Endothelial cell of umbilical vein (primary cell): ENCODE measurements around the gene RAB20. TPM values are rescaled to one million over a fixed set of nuclear protein-coding genes. Genes with fewer than 3 reads are reported as not detected.

Experiments used
- Bru-seq: library from RNA; stranded (reverse); fragments of 400-500 nt; gene quantifications from one replicate; lab custom pipeline; 2021; lab: Mats Ljungman, UMichigan
- BruChase-seq, 2 experiments: library from RNA; stranded (reverse); fragments of 400-500 nt; gene quantifications; one replicate each; lab custom pipeline; 2021; lab: Mats Ljungman, UMichigan
- BruUV-seq: library from RNA; stranded (reverse); fragments of 400-500 nt; replicated peaks from 2 replicates; lab custom pipeline; 2021; lab: Mats Ljungman, UMichigan
- CTCF ChIA-PET: fragments of 300-600, 350-600 bp; sonication (Branson Sonifier 250); formaldehyde crosslinking; loops from one replicate; lab custom pipeline; 2021; ENCODE audit warnings: antibody characterized with exemption, inconsistent platforms; lab: Charles Lee
- POLR2A ChIA-PET: fragments of 300-600, 350-600 bp; sonication (Branson Sonifier 250); formaldehyde crosslinking; loops from one replicate; lab custom pipeline; 2021; ENCODE audit warnings: antibody characterized with exemption, inconsistent platforms; lab: Charles Lee
- DNase-seq: peaks from one replicate; pipeline ENCODE4 v3.0.0-alpha.2; 2011; ENCODE audit warnings: low read depth, low spot score
- FAIRE-seq: peaks from 2 replicates; lab custom pipeline; 2011; peaks lifted over from hg19 to GRCh38; lab: Jason Lieb, UNC
- H2AFZ ChIP-seq: 2 replicates; pipeline ENCODE4 v1.6.0; 2012; ENCODE audit warnings: low read depth, low read length, control low read depth, inconsistent platforms
- H3K27ac ChIP-seq: 2 replicates; pipeline ENCODE4 v1.5.1; 2011; ENCODE audit warnings: low read depth, mild to moderate bottlenecking, control low read depth, low read length, moderate library complexity; ENCODE audit not compliant: insufficient read depth
- H3K27me3 ChIP-seq, 2 experiments: 2 replicates each; pipeline versions ENCODE4 v1.6.0 to v1.6.1; 2011; ENCODE audit warnings: low read length in 2 of 2, mixed read lengths in 1 of 2; ENCODE audit not compliant: control insufficient read depth in 2 of 2, insufficient read depth in 2 of 2
- H3K36me3 ChIP-seq, 2 experiments: 2 replicates in 1 of 2; 3 replicates in 1 of 2; pipeline ENCODE4 v1.5.1; 2011; ENCODE audit warnings: low read length in 2 of 2, mild to moderate bottlenecking in 1 of 2, moderate library complexity in 1 of 2; ENCODE audit not compliant: control insufficient read depth in 2 of 2, insufficient read depth in 2 of 2; ENCODE audit errors: extremely low read depth in 1 of 2
- H3K4me1 ChIP-seq: 3 replicates; pipeline ENCODE4 v1.5.1; 2011; ENCODE audit warnings: mild to moderate bottlenecking, low read length; ENCODE audit not compliant: control insufficient read depth, insufficient read depth; ENCODE audit errors: extremely low read depth
- H3K4me2 ChIP-seq: 2 replicates; pipeline ENCODE4 v1.6.1; 2011; ENCODE audit warnings: low read length, control low read depth, mixed read lengths; ENCODE audit not compliant: insufficient read depth
- H3K4me3 ChIP-seq, 3 experiments: fragments of 200-600 bp in 1 of 3; sonication (generic), shearing (Covaris generic) in 1 of 3; replicated peaks in 1 of 3; 2 replicates each; pipeline ENCODE4 v1.5.1; 2011 to 2016; ENCODE audit warnings: control low read depth in 3 of 3, low read length in 3 of 3, mild to moderate bottlenecking in 2 of 3, inconsistent platforms in 1 of 3, low read depth in 1 of 3, moderate library complexity in 1 of 3; ENCODE audit not compliant: insufficient read depth in 1 of 3
- H3K79me2 ChIP-seq: 2 replicates; pipeline ENCODE4 v1.6.0; 2012; ENCODE audit warnings: low read length, inconsistent platforms; ENCODE audit not compliant: control insufficient read depth, insufficient read depth
- H3K9ac ChIP-seq: replicated peaks from 2 replicates; pipeline ENCODE3; 2011; ENCODE audit warnings: low read length, control low read depth; ENCODE audit not compliant: insufficient read depth; ENCODE audit errors: extremely low read depth
- H3K9me1 ChIP-seq: replicated peaks from 3 replicates; pipeline ENCODE4 v1.6.0; 2011; ENCODE audit warnings: mild to moderate bottlenecking, low read length; ENCODE audit not compliant: control insufficient read depth, insufficient read depth; ENCODE audit errors: extremely low read depth
- H3K9me3 ChIP-seq: replicated peaks from 2 replicates; pipeline ENCODE4 v1.5.1; 2012; ENCODE audit warnings: low read length, inconsistent platforms; ENCODE audit not compliant: control insufficient read depth, insufficient read depth
- H4K20me1 ChIP-seq: replicated peaks from 2 replicates; pipeline ENCODE3; 2011; ENCODE audit warnings: mild to moderate bottlenecking, low read length; ENCODE audit not compliant: control insufficient read depth, insufficient read depth; ENCODE audit errors: extremely low read depth
- CTCF ChIP-seq, 2 donors: IDR thresholded peaks; 1 replicate in 1 of 2; 2 replicates in 1 of 2; pipeline ENCODE4 v1.5.1; 2011; ENCODE audit warnings: low read length in 2 of 2, mild to moderate bottlenecking in 2 of 2, moderate library complexity in 2 of 2, control low read depth in 1 of 2, inconsistent platforms in 1 of 2, low read depth in 1 of 2; ENCODE audit not compliant: insufficient read depth in 1 of 2; ENCODE audit errors: extremely low read depth in 1 of 2
- EZH2 ChIP-seq: IDR thresholded peaks from 2 replicates; pipeline ENCODE4 v1.6.1; 2012; ENCODE audit warnings: borderline replicate concordance, low read depth, mild to moderate bottlenecking, moderate library complexity, low read length, inconsistent platforms; ENCODE audit not compliant: severe bottlenecking
- FOS ChIP-seq: IDR thresholded peaks from 2 replicates; pipeline ENCODE4 v1.6.1; 2011; ENCODE audit warnings: mild to moderate bottlenecking, low read length, moderate library complexity, borderline replicate concordance; ENCODE audit not compliant: insufficient read depth
- GATA2 ChIP-seq: IDR thresholded peaks from 2 replicates; pipeline ENCODE4 v1.7.0; 2011; ENCODE audit warnings: low read depth, mild to moderate bottlenecking, moderate library complexity, mixed read lengths, low read length; ENCODE audit not compliant: insufficient read length, insufficient read depth
- JUN ChIP-seq: IDR thresholded peaks from 2 replicates; pipeline ENCODE4 v1.6.1; 2011; ENCODE audit warnings: borderline replicate concordance, low read depth; ENCODE audit not compliant: insufficient read length, insufficient read depth
- MAX ChIP-seq: IDR thresholded peaks from 2 replicates; pipeline ENCODE4 v1.6.1; 2011; ENCODE audit not compliant: insufficient read depth, insufficient read length
- MYC ChIP-seq: IDR thresholded peaks from one replicate; pipeline ENCODE4 v1.6.1; 2011; ENCODE audit warnings: mild to moderate bottlenecking, low read depth, low read length
- POLR2A ChIP-seq: IDR thresholded peaks from 2 replicates; pipeline ENCODE4 v1.6.1; 2012; ENCODE audit warnings: low read depth, mild to moderate bottlenecking, control low read depth, low read length
- POLR2AphosphoS5 ChIP-seq: IDR thresholded peaks from 2 replicates; pipeline ENCODE4 v1.6.1; 2012; ENCODE audit warnings: low read depth, mild to moderate bottlenecking, control low read depth, low read length, moderate library complexity; ENCODE audit not compliant: insufficient read depth
- dilution Hi-C: fragments of 300-500 bp; cut with MboI; formaldehyde crosslinking; loops from one replicate; pipeline ENCODE4 v1.15.0; 2019; ENCODE audit warnings: low sequenced_read_pairs; ENCODE audit not compliant: extremely low pct_ligation_motif_present
- intact Hi-C: fragments of 100-400 bp; cut with micrococcal nuclease; formaldehyde crosslinking; loops from one replicate; pipeline ENCODE4 v1.10.0; 2022
- long read RNA-seq: library from polyadenylated mRNA; stranded (forward); transcript quantifications from one replicate; pipeline ENCODE4 v2.0.0, GENCODE V29; 2021
- polyA minus RNA-seq, 3 experiments: library from RNA; depleted of rRNA, polyadenylated mRNA; stranded (reverse); fragments of >200 nt; gene quantifications; 1 replicate in 1 of 3; 2 replicates in 2 of 3; pipeline ENCODE4 v1.2.3, GENCODE V29; 2011
- polyA plus RNA-seq, 4 experiments: library from polyadenylated mRNA; depleted of rRNA in 3 of 4; stranded (reverse) in 3 of 4; unstranded in 1 of 4; fragments of >200 nt; gene quantifications; 2 replicates each; pipeline versions ENCODE4 v1.2.1 to v1.2.3, GENCODE V29; 2011 to 2012; ENCODE audit warnings: missing spikeins in 1 of 4
- total RNA-seq: library from RNA; stranded (reverse); gene quantifications from 2 replicates; pipeline ENCODE4 v1.2.3, GENCODE V29; 2021

Gene RAB20
- total RNA-seq: 1.3 and 1.4 TPM in 2 replicates
- 1.7 and 1.8 TPM in 2 replicates for polyA plus RNA-seq
- polyA plus RNA-seq (2011; cell fraction: cytosol; rRNA removed): 2.0 TPM in 2 replicates
- polyA plus RNA-seq (2011; cell fraction: nucleus; rRNA removed): 0.74 and 0.92 TPM in 2 replicates
- polyA plus RNA-seq (2012): 1.4 and 2.0 TPM in 2 replicates
- polyA minus RNA-seq: 0.58 and 1.6 TPM in 2 replicates
- 4.7 TPM for polyA minus RNA-seq (2011; cell fraction: cytosol; rRNA and poly(A)+ RNA removed)
- 0.38 TPM in 1 of 2 replicates, not detected in the other for polyA minus RNA-seq (2011; cell fraction: nucleus; rRNA and poly(A)+ RNA removed)
- percentile 27 among the genes with signal in this experiment for Bru-seq, nascent RNA
- percentile 17 among the genes with signal in this experiment for BruChase-seq, experiment 1, labeled RNA remaining after a 6-hour chase
- percentile 24 among the genes with signal in this experiment for BruChase-seq, experiment 2, labeled RNA remaining after a 2-hour chase
- long read RNA-seq, transcript RAB20-201 (2 exons, 1,518 nt): major isoform, 5 of 5 reads
- long read RNA-seq, partial matches to known transcripts: 0 of 5 reads
- long read RNA-seq, other reads (novel, unspliced or antisense): 0 of 5 reads

GRCh38 chr13:110561344-110562035, at the start of gene RAB20:
RAB20 (minus strand) TSS chr13:110561722; CDS start chr13:110561519, 203 bp downstream.
- POLR2A ChIA-PET: interaction anchor here (1.2 kb wide), 1 partner anchor 154 kb away, joined by 4 read pairs; no protein-coding TSS in a partner anchor

More at GRCh38 chr13:110561344-110562035, at the start of gene RAB20:
- peak within 1 kb of the TSS; percentile 73 to 82 (median 80) for H3K4me3 ChIP-seq
- TF ChIP-seq POLR2A (peak; percentile 32), EZH2 (peak; percentile 56), CTCF (IDR thresholded peaks at IDR 0.05; ENCODE audit: extremely low read depth in 1 of 2, insufficient read depth in 1 of 2, low read depth in 1 of 2, low read length in 2 of 2) (no peak), MAX (no peak), JUN (no peak), GATA2 (no peak), POLR2AphosphoS5 (no peak), MYC (no peak), FOS (no peak)
- H3K4me2 ChIP-seq: peak within 1 kb of the TSS; percentile 95
- peak within 1 kb of the TSS; percentile 98 for H2AFZ ChIP-seq
- intact Hi-C loops (loop anchor here (2.0 kb wide), 1 partner anchor 15 kb away; no protein-coding TSS in a partner anchor), dilution Hi-C loops (no loop called here)
- DNase-seq (peak; percentile 67), FAIRE-seq (peak; percentile 28)
- peak within 1 kb of the TSS; percentile 29 for H3K9ac ChIP-seq
- H3K9me1 ChIP-seq: no peaks in the 10 kb centered on the region
- H3K9me3 ChIP-seq: no peaks in the 10 kb centered on the region
- H3K4me1 ChIP-seq: peaks cover 8% of the 10 kb centered on the region
- no peak within 1 kb of the TSS for H3K27ac ChIP-seq
- no peaks in the 10 kb centered on the region for H3K36me3 ChIP-seq
- H3K27me3 ChIP-seq: peaks cover 15 to 20% of the 10 kb centered on the region in 2 experiments
- CTCF ChIA-PET: interaction anchor here (1.1 to 1.5 kb wide), 5 partner anchors 13 to 106 kb away, joined by 3 to 9 read pairs (median 4); no protein-coding TSS in a partner anchor
- no peaks in the 10 kb centered on the region for H3K79me2 ChIP-seq
- H4K20me1 ChIP-seq: no peaks in the 10 kb centered on the region
- no TSS peak for BruUV-seq
